A549 (cell line): ENCODE results near the gene CNTNAP5. TPM values are rescaled to one million over a fixed set of nuclear protein-coding genes. Genes with fewer than 3 reads are reported as not detected.

ENCODE experiments used
- ATAC-seq, 2 experiments: fragments of 200-7000 bp in 1 of 2; fragments of >200 bp in 1 of 2; cut with Nextera tagmentation in 1 of 2; cut with Tn5 transposase in 1 of 2; 3 replicates each; pipeline versions ENCODE4 v1.8.0 to v1.9.1; 2018 to 2020; ENCODE audit warnings: mild to moderate bottlenecking in 1 of 2, moderate library complexity in 1 of 2
- CTCF ChIA-PET: fragments of 300-600 bp; sonication (Branson Sonifier 250); formaldehyde crosslinking; extraction: SDS; loops from one replicate; lab custom pipeline; 2021; ENCODE audit warnings: antibody characterized with exemption, inconsistent platforms; lab: Yijun Ruan, JAX
- POLR2A ChIA-PET: fragments of 350-600 bp; formaldehyde crosslinking; extraction: SDS; loops from one replicate; lab custom pipeline; 2021; ENCODE audit warnings: antibody characterized with exemption, inconsistent platforms; lab: Yijun Ruan, JAX
- DNase-seq, 2 experiments: peaks; one replicate each; pipeline versions ENCODE4 v3.0.0 to v3.0.0-alpha.2; 2011 to 2016; ENCODE audit warnings: low read depth in 1 of 2, low spot score in 1 of 2
- FAIRE-seq: peaks from 2 replicates; lab custom pipeline; 2011; peaks lifted over from hg19 to GRCh38; lab: Jason Lieb, UNC
- H3K27ac ChIP-seq, 2 experiments: fragments of >200 bp; sonication (Bioruptor Twin); formaldehyde crosslinking; 3 replicates each; pipeline ENCODE4 v1.5.1; 2016 to 2017
- H3K4me1 ChIP-seq: fragments of >200 bp; sonication (Bioruptor Twin); formaldehyde crosslinking; 3 replicates; pipeline ENCODE4 v1.6.1; 2016
- H3K4me2 ChIP-seq: fragments of >200 bp; sonication (Bioruptor Twin); formaldehyde crosslinking; 3 replicates; pipeline ENCODE4 v1.6.1; 2016
- H3K4me3 ChIP-seq: fragments of >200 bp; sonication (Bioruptor Twin); formaldehyde crosslinking; 3 replicates; pipeline ENCODE4 v1.5.1; 2016
- H3K9me3 ChIP-seq: fragments of >200 bp; sonication (Bioruptor Twin); formaldehyde crosslinking; 3 replicates; pipeline ENCODE4 v1.6.1; 2016
- CTCF ChIP-seq: fragments of >200 bp; sonication (Bioruptor Twin); formaldehyde crosslinking; IDR thresholded peaks from 3 replicates; pipeline ENCODE4 v1.5.1; 2016
- EHF ChIP-seq: fragments of 250-450 bp; sonication (Bioruptor Pico); IDR thresholded peaks from 2 replicates; pipeline ENCODE4 v1.5.0; 2020; ENCODE audit warnings: mild to moderate bottlenecking
- FOSB ChIP-seq: fragments of 250-450 bp; sonication (Bioruptor Pico); IDR thresholded peaks from 2 replicates; pipeline ENCODE4 v1.5.0; 2020; ENCODE audit warnings: mild to moderate bottlenecking, moderate library complexity
- GATA3 ChIP-seq: IDR thresholded peaks from 2 replicates; pipeline ENCODE4 v1.6.1; 2012; ENCODE audit warnings: borderline replicate concordance
- HEYL ChIP-seq: fragments of 250-450 bp; sonication (Bioruptor Pico); IDR thresholded peaks from 2 replicates; pipeline ENCODE4 v1.8.0; 2021; ENCODE audit warnings: mild to moderate bottlenecking, moderate library complexity
- JUNB ChIP-seq: fragments of >200 bp; sonication (Bioruptor Twin); formaldehyde crosslinking; IDR thresholded peaks from 2 replicates; pipeline ENCODE4 v1.6.1; 2016
- NPAS2 ChIP-seq: fragments of 250-450 bp; sonication (Bioruptor Pico); IDR thresholded peaks from 2 replicates; pipeline ENCODE4 v1.8.0; 2022; ENCODE audit warnings: mild to moderate bottlenecking, moderate library complexity, borderline replicate concordance
- POLR2AphosphoS2 ChIP-seq: conservative IDR thresholded peaks from 2 replicates; pipeline ENCODE4 v1.6.1; 2012; ENCODE audit warnings: low read length, improper control_type of control experiment, inconsistent platforms
- RAD21 ChIP-seq, 2 experiments: fragments of >200 bp in 1 of 2; sonication (Bioruptor Twin) in 1 of 2; formaldehyde crosslinking in 1 of 2; IDR thresholded peaks in 1 of 2; conservative IDR thresholded peaks in 1 of 2; 2 replicates in 1 of 2; 3 replicates in 1 of 2; pipeline ENCODE4 v1.6.1; 2012 to 2018; ENCODE audit warnings: inconsistent platforms in 1 of 2
- RARB ChIP-seq: fragments of 250-450 bp; sonication (Bioruptor Pico); IDR thresholded peaks from 2 replicates; pipeline ENCODE4 v1.8.0; 2021; ENCODE audit warnings: mild to moderate bottlenecking, moderate library complexity
- REST ChIP-seq: fragments of 200-600 bp; sonication (generic); IDR thresholded peaks from 2 replicates; pipeline ENCODE4 v1.6.1; 2016; ENCODE audit warnings: antibody characterized with exemption, mild to moderate bottlenecking, moderate library complexity
- SMC3 ChIP-seq: fragments of >200 bp; sonication (Bioruptor Twin); formaldehyde crosslinking; IDR thresholded peaks from 3 replicates; pipeline ENCODE4 v1.6.1; 2018; ENCODE audit warnings: inconsistent platforms
- TP53 ChIP-seq: fragments of 250-450 bp; sonication (Bioruptor Pico); IDR thresholded peaks from 2 replicates; pipeline ENCODE4 v1.5.0; 2021; ENCODE audit warnings: mild to moderate bottlenecking, moderate library complexity
- ZC3H11A ChIP-seq: fragments of 450-650 bp; IDR thresholded peaks from 2 replicates; pipeline ENCODE4 v1.6.1; 2014; ENCODE audit warnings: antibody characterized with exemption, mild to moderate bottlenecking
- ZNF302 ChIP-seq: fragments of 250-450 bp; sonication (Bioruptor Pico); IDR thresholded peaks from 2 replicates; pipeline ENCODE4 v1.9.0; 2021; ENCODE audit warnings: inconsistent platforms, mild to moderate bottlenecking, moderate library complexity
- ZSCAN20 ChIP-seq: fragments of 250-450 bp; sonication (Bioruptor Pico); IDR thresholded peaks from 2 replicates; pipeline ENCODE4 v1.8.0; 2022; ENCODE audit warnings: mild to moderate bottlenecking, moderate library complexity
- WGBS: methylation state at CpG from one replicate; pipeline ENCODE4 v1.1.6; 2017; ENCODE audit errors: missing lambda C conversion rate; 5-methylcytosine and 5-hydroxymethylcytosine counted together
- polyA plus RNA-seq, 4 experiments: library from polyadenylated mRNA; depleted of rRNA in 3 of 4; stranded (reverse); fragments of >200 nt; fragmentation: RNase III in 1 of 4; extraction: RNeasy Plus Mini Kit Qiagen cat#74134 plus additional on column Dnase treatment in 1 of 4; gene quantifications; 2 replicates in 3 of 4; 3 replicates in 1 of 4; pipeline ENCODE4 v1.2.3, GENCODE V29; 2011 to 2017
- TF ChIP-seq, protein P1 (sequence below): fragments of 250-450 bp; sonication (Bioruptor Pico); IDR thresholded peaks from 2 replicates; pipeline ENCODE4 v1.5.0; 2020; ENCODE audit warnings: low read depth, mild to moderate bottlenecking, moderate library complexity
- TF ChIP-seq, protein P2 (sequence below): fragments of 250-450 bp; sonication (Bioruptor Pico); IDR thresholded peaks from 2 replicates; pipeline ENCODE4 v1.5.0; 2021; ENCODE audit warnings: mild to moderate bottlenecking, moderate library complexity, borderline replicate concordance
- TF ChIP-seq, protein P3 (sequence below): IDR thresholded peaks from 2 replicates; pipeline ENCODE4 v1.6.1; 2012

Gene CNTNAP5
- polyA plus RNA-seq, 2 of the 4 experiments (the other 2 are of a cell fraction) = not detected

DNA sequence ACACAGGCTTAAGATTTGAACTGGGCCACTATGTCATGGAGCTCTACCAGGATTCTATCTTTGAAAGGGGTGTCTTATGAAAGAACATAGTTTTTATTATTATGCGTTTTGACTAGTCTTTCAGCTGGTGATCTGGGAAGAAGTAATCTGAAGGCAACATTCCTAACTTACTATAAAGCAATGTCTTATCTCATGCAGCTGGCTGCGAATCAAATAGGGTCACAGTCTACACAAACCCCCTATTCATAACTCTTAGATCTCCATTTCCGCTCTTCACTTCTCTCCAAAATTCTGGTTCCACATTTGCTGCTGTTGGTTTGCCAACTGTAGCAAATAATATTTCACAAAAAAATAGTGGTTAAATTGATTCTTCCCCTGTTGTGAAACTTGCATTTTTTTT is 813.3 kb downstream of the CNTNAP5 start:
- no peaks in the 10 kb centered on the region for H3K9me3 ChIP-seq
- H3K4me2 ChIP-seq = no peak overlapping the region
- H3K4me3 ChIP-seq = no peak overlapping the region
- ChIA-PET POLR2A (no interaction called here), CTCF (no interaction called here)
- TF ChIP-seq ZC3H11A (no peak), CTCF (no peak), NPAS2 (no peak), EHF (CRISPR knock-in tag) (no peak), RARB (CRISPR knock-in tag) (no peak), HEYL (CRISPR knock-in tag) (no peak), ZNF302 (CRISPR knock-in tag) (no peak), JUNB (no peak), REST (no peak), FOSB (no peak), TP53 (CRISPR knock-in tag) (no peak), POLR2AphosphoS2 (no peak), RAD21 (conservative IDR thresholded peaks at IDR 0.05 in 1 of 2, IDR thresholded peaks at IDR 0.05 in 1 of 2) (no peak), ZSCAN20 (no peak), GATA3 (no peak), SMC3 (no peak)
- TF ChIP-seq, protein P1, sequence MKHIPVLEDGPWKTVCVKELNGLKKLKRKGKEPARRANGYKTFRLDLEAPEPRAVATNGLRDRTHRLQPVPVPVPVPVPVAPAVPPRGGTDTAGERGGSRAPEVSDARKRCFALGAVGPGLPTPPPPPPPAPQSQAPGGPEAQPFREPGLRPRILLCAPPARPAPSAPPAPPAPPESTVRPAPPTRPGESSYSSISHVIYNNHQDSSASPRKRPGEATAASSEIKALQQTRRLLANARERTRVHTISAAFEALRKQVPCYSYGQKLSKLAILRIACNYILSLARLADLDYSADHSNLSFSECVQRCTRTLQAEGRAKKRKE (CRISPR knock-in tag) = no peak
- TF ChIP-seq, protein P2, sequence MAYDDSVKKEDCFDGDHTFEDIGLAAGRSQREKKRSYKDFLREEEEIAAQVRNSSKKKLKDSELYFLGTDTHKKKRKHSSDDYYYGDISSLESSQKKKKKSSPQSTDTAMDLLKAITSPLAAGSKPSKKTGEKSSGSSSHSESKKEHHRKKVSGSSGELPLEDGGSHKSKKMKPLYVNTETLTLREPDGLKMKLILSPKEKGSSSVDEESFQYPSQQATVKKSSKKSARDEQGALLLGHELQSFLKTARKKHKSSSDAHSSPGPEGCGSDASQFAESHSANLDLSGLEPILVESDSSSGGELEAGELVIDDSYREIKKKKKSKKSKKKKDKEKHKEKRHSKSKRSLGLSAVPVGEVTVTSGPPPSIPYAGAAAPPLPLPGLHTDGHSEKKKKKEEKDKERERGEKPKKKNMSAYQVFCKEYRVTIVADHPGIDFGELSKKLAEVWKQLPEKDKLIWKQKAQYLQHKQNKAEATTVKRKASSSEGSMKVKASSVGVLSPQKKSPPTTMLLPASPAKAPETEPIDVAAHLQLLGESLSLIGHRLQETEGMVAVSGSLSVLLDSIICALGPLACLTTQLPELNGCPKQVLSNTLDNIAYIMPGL (CRISPR knock-in tag) = no peak
- TF ChIP-seq, protein P3, sequence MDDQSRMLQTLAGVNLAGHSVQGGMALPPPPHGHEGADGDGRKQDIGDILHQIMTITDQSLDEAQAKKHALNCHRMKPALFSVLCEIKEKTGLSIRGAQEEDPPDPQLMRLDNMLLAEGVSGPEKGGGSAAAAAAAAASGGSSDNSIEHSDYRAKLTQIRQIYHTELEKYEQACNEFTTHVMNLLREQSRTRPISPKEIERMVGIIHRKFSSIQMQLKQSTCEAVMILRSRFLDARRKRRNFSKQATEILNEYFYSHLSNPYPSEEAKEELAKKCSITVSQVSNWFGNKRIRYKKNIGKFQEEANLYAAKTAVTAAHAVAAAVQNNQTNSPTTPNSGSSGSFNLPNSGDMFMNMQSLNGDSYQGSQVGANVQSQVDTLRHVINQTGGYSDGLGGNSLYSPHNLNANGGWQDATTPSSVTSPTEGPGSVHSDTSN = no peak
- no peak overlapping the region for H3K27ac ChIP-seq
- ATAC-seq = no peak
- 28% methylated on average over 3 of the region's 3 CpGs for WGBS
- FAIRE-seq = no peak
- H3K4me1 ChIP-seq = no peaks in the 10 kb centered on the region
- DNase-seq = no peak
